Ectodermal cell (in vitro differentiated cells): Measurements from ENCODE around the gene FAM25G.
"Not testable (repeated sequence)": the region's sequence is repeated elsewhere in the genome, so short reads cannot be mapped to it uniquely, and the experiment has no call there.

Experiments used
- H3K27ac ChIP-seq: 2 replicates; pipeline ENCODE4 v1.7.0; 2013; ENCODE audit warnings: mild to moderate bottlenecking, low read depth, low read length; ENCODE audit not compliant: insufficient read depth, poor library complexity, severe bottlenecking
- H3K27me3 ChIP-seq: 2 replicates; pipeline ENCODE4 v1.7.0; 2013; ENCODE audit warnings: mild to moderate bottlenecking, low read length; ENCODE audit not compliant: insufficient read depth, control insufficient read depth, poor library complexity, severe bottlenecking
- H3K36me3 ChIP-seq: one replicate; pipeline ENCODE4 v1.7.0; 2013; ENCODE audit warnings: low read length; ENCODE audit not compliant: control insufficient read depth, insufficient read depth
- H3K4me1 ChIP-seq: one replicate; pipeline ENCODE4 v1.7.0; 2013; ENCODE audit warnings: low read length; ENCODE audit not compliant: control insufficient read depth, insufficient read depth
- H3K4me3 ChIP-seq: 2 replicates; pipeline ENCODE4 v1.7.0; 2013; ENCODE audit warnings: low read depth, low read length, control low read depth; ENCODE audit not compliant: insufficient read depth
- H3K9me3 ChIP-seq: 2 replicates; pipeline ENCODE4 v1.7.0; 2013; ENCODE audit warnings: mild to moderate bottlenecking, low read length, moderate library complexity; ENCODE audit not compliant: control insufficient read depth
- WGBS, 2 experiments: methylation state at CpG; one replicate each; pipeline ENCODE4 v1.1.7; 2013; ENCODE audit warnings: missing lambda C conversion rate in 2 of 2; 5-methylcytosine and 5-hydroxymethylcytosine counted together

FAM25G gene

GRCh38 chr10:47467458-47467857, 24.0 kb downstream of the FAM25G start:
- H3K27ac ChIP-seq, H3K4me3 ChIP-seq, H3K27me3 ChIP-seq, H3K9me3 ChIP-seq, H3K36me3 ChIP-seq, H3K4me1 ChIP-seq: not testable (repeated sequence)
- WGBS, 2 experiments = 93 to 94% methylated on average over 2 to 3 of the region's 5 CpGs

- not testable (repeated sequence) for H3K4me1 ChIP-seq, H3K27me3 ChIP-seq, H3K9me3 ChIP-seq, H3K27ac ChIP-seq, H3K36me3 ChIP-seq, H3K4me3 ChIP-seq
- WGBS, 2 experiments = 91% methylated on average over 8 to 9 of the region's 14 CpGs
These were observed 26.1 kb downstream of the FAM25G start for GRCh38 chr10:47465216-47465917.

GRCh38 chr10:47462577-47463358, 28.7 kb downstream of the FAM25G start:
- not testable (repeated sequence) for H3K36me3 ChIP-seq, H3K27me3 ChIP-seq, H3K9me3 ChIP-seq, H3K27ac ChIP-seq, H3K4me3 ChIP-seq, H3K4me1 ChIP-seq
- 83% methylated on average over 3 of the region's 9 CpGs; no CpG with 5 or more reads in 1 of the 2 experiments for WGBS, 2 experiments

GRCh38 chr10:47461261-47461687, 30.2 kb downstream of the FAM25G start:
- H3K27ac ChIP-seq, H3K4me1 ChIP-seq, H3K27me3 ChIP-seq, H3K4me3 ChIP-seq, H3K9me3 ChIP-seq, H3K36me3 ChIP-seq: not testable (repeated sequence)
- 4 to 8% methylated on average over 15 to 18 of the region's 37 CpGs for WGBS, 2 experiments

GRCh38 chr10:47458466-47459154, 32.9 kb downstream of the FAM25G start:
- Histone ChIP-seq H3K9me3 (no peaks in the 10 kb centered on the region), H3K4me3 (no peak overlapping the region), H3K27me3 (no peaks in the 10 kb centered on the region), H3K36me3 (no peaks in the 10 kb centered on the region), H3K27ac (no peak overlapping the region), H3K4me1 (peaks cover 4% of the 10 kb centered on the region)
- WGBS, 2 experiments = 85 to 86% methylated on average over 2 of the region's 4 CpGs

- Histone ChIP-seq H3K4me3 (no peak overlapping the region), H3K4me1 (peaks cover 4% of the 10 kb centered on the region), H3K27me3 (no peaks in the 10 kb centered on the region), H3K36me3 (no peaks in the 10 kb centered on the region), H3K27ac (no peak overlapping the region), H3K9me3 (no peaks in the 10 kb centered on the region)
- 88 to 95% methylated on average over 1 of the region's 1 CpG for WGBS, 2 experiments
These were observed 33.7 kb downstream of the FAM25G start for GRCh38 chr10:47457826-47458225.

- no peaks in the 10 kb centered on the region for H3K27me3 ChIP-seq
- H3K9me3 ChIP-seq = no peaks in the 10 kb centered on the region
- H3K36me3 ChIP-seq = no peaks in the 10 kb centered on the region
- H3K4me3 ChIP-seq = no peak overlapping the region
- 90 to 95% methylated on average over 1 of the region's 1 CpG for WGBS, 2 experiments
- H3K4me1 ChIP-seq = peaks cover 4% of the 10 kb centered on the region
- no peak overlapping the region for H3K27ac ChIP-seq
These were observed 34.0 kb downstream of the FAM25G start for GRCh38 chr10:47457528-47457820.

GRCh38 chr10:47456794-47457527, 34.5 kb downstream of the FAM25G start:
- no peaks in the 10 kb centered on the region for H3K27me3 ChIP-seq
- no peaks in the 10 kb centered on the region for H3K9me3 ChIP-seq
- WGBS, 2 experiments = 91 to 94% methylated on average over 6 of the region's 6 CpGs
- no peak overlapping the region for H3K27ac ChIP-seq
- H3K36me3 ChIP-seq = no peaks in the 10 kb centered on the region
- H3K4me3 ChIP-seq = no peak overlapping the region
- H3K4me1 ChIP-seq = peaks cover 4% of the 10 kb centered on the region

GRCh38 chr10:47456079-47456785, 35.3 kb downstream of the FAM25G start:
- 89 to 92% methylated on average over 8 of the region's 8 CpGs for WGBS, 2 experiments
- H3K4me3 ChIP-seq = no peak overlapping the region
- H3K4me1 ChIP-seq = peaks cover 4% of the 10 kb centered on the region
- no peaks in the 10 kb centered on the region for H3K27me3 ChIP-seq
- no peak overlapping the region for H3K27ac ChIP-seq
- no peaks in the 10 kb centered on the region for H3K9me3 ChIP-seq
- H3K36me3 ChIP-seq = no peaks in the 10 kb centered on the region
